GM21786 (cell line): ENCODE data around the gene UBAP1L.
"Not testable (repeated sequence)": the region's sequence is repeated elsewhere in the genome, so short reads cannot be mapped to it uniquely, and the experiment has no call there.

Experiments
- ATAC-seq: cut with Tn5 transposase; IDR thresholded peaks from one replicate; pipeline ENCODE4 v1.9.1; 2021; ENCODE audit not compliant: unreplicated experiment

The UBAP1L gene

GRCh38 chr15:65100442-65100841, 14.6 kb downstream of the UBAP1L start:
- no peak for ATAC-seq

GRCh38 chr15:65099801-65100200, 15.2 kb downstream of the UBAP1L start:
- not testable (repeated sequence) for ATAC-seq

DNA sequence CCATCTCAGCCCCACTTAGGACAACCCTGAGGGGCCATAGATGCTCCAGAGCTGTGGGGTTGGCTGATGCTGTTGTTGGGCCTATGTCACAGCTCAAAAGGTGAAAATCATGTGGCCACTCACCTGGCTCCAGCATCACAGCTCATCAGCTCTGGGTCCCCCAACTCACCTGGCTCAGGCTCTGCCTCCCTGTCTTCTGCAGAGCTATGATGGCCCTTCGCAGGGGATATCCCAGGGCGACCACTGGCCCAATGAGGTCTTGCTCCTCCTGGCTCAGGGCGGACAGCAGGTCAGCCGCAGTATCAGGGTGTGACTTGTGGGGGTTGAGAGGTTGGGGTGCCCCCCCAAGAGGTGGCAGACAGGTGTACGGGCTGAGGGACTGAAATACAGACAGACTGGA, 15.7 kb downstream of the UBAP1L start:
- ATAC-seq: no peak

DNA sequence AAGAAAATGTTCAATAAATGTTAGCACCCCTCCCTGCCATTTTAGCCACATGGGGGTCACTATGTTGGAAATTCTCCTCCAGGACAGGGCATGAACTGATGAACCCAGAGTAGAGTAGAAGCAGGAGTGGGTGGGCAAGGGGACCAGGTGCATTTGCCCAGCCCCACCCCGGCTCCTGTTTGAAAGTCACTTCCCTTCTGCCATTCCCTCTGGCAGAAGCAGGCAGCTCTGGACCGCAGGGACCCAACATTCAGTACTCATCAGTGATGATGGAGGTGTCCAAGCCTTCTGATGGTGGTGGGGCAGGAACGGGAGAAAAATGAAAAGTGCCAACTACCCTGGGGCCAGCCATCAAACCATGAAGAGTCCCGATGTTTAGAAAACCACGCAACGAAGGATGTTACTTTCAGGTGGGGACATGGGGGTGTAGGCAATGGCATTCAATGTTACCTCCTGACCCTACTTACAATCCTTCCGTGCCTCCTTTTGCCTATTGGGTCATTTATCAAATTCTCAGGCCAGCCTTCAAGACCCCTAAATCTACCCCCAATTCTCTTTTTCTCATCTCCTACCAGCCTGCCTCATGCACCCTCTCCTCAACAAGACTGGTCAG, 17.2 kb downstream of the UBAP1L start:
- ATAC-seq: no peak

DNA sequence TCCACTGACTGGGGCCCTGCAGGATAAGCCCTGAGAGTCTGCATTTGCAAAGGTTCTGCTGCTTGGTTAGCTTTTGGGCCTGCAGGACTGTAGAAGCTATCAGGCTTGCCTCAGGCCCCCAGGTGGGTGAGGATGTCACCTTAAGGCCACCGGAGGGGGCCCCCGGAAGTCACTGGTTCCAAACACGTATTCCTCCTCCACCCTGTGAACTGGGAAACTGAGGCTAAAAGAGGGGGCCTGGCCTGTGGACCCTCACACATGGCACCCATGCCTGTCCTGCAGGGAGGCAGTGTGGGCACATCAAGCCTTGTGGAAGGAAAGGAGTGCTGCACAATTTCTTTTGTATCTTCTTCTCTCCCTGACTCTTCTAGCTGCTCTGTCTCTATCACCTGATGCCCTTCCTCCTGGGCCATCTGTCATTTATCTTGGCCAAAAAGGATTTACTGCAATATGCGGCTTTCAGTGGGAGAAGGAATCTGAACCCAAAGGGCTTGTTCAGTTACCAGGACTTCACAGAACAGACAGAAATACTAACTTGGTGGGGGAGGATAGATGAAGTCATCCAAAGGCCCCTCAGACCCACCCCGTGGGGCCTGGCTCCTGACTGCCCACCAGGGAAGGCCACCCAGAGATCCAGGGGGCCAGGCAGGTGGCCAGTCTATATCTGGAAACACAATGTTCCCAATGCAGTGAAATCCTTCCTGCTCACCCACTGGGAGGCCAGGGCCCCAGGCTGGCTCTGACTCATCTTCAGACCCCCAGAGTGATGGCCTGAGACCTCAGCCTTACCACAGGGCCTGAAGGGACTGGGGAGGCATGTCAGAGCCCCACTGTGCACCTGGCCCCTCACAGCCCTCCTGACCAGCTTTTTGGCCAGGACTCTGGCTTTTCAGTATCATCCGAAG, 18.3 kb downstream of the UBAP1L start:
- no peak for ATAC-seq

- no peak for ATAC-seq
Observed at GRCh38 chr15:65095747-65096104, 19.3 kb downstream of the UBAP1L start.

- ATAC-seq: no peak
Observed at GRCh38 chr15:65095011-65095746, 19.8 kb downstream of the UBAP1L start.

DNA sequence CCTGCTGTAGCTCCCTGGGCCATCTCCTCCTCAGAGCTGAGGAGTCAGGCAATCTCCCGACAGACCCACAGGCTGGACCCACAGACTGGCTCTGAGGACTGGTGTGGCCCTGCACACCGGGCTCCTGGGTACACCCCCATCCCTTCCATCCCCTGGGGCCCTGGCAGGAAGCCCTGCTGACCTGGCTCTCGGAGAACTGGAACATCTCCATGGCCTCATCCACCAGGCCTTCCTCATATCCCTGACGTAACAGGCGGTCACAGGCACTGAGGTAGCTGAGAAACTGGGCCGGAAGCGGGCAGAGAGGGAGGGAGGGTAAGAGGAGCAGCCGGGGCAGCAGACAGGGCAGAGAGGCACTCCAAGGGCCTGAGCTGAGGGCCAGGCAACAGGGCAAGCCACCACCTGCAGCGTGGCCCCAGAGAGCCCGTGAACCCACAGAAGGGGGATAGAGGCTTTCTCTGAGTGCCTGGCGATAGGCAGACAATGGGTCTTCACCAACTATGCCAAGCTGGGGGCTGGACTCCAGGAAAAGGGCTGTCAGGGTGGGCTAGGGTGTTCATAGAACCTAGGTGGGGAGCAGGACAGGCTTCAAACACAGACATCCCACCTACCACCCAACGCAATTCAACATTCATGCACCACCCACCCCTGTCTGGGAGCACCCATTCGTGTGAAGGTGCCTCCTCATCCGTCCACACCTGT, 20.6 kb downstream of the UBAP1L start:
- ATAC-seq: no peak

GRCh38 chr15:65093793-65094170, 21.2 kb downstream of the UBAP1L start:
- ATAC-seq: not testable (repeated sequence)

- ATAC-seq: no peak
Observed at GRCh38 chr15:65092911-65093792, 21.8 kb downstream of the UBAP1L start.

GRCh38 chr15:65091946-65092770, 22.8 kb downstream of the UBAP1L start:
- ATAC-seq: no peak

GRCh38 chr15:65089206-65089824, 25.7 kb downstream of the UBAP1L start:
- no peak for ATAC-seq

- no peak for ATAC-seq
Observed at GRCh38 chr15:65088643-65089021, 26.4 kb downstream of the UBAP1L start.

DNA sequence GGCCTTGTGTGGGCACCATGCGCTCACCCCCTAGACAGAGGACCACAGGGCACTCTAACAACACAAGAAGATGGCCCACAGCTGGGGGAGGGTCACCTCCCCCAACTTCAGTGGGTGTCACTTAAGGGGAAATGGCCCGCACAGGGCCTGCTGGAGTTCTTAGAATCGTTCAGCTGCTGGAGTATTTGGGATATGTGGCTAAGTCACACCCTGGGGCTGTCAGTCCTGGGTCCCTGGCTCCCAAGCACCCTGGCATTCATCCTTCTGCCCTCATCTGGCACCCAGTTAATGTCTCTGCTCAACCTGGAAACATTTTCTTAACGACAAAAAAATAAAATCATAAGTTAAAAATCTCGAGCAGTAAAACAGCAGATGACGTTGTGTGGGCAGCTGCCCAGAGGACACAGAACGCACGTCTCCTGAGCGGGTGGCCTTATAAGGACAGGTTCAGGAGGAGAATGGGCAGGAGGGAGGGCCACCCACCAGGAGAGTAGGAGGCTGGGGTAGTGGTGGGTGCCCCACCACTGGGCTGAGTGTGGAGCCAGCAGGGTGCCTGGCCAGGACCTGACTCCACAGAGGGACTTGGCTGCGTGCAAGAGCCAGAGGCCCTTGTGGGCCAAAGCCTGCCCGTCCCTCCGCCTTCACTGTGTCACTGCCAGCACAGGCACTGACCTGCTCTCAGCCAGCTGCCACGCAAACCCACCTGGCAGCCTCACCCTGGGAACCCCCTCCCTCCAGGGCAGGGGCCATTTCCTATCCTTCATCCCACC, 26.9 kb downstream of the UBAP1L start:
- ATAC-seq: no peak

DNA sequence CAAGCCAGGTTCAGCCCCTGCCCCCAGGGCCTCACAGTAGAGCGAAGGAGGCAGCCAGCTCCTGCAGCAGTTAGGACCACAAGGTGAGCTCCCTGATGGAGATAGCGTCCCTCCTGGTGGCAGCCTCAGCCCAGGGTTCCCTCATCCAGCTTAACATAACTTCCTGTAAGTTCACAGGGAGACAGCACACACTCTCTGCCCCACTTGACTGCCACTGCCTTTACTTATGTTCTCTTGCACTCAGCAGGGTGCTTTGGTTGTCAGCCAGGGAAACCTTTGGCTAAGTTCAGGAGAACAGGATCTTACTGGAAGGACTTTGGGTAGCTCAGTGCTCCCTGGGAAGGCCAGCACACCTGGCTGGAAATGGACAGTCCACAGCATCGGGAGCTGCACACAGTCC, 27.6 kb downstream of the UBAP1L start:
- no peak for ATAC-seq

- no peak for ATAC-seq
Observed at GRCh38 chr15:65086680-65087111, 28.3 kb downstream of the UBAP1L start.

- no peak for ATAC-seq
Observed at GRCh38 chr15:65085990-65086679, 28.9 kb downstream of the UBAP1L start.
